ENCODE data around the gene CLPSL2.
"Not testable (repeated sequence)": the region's sequence is repeated elsewhere in the genome, so short reads cannot be mapped to it uniquely, and the experiment has no call there.

Gene CLPSL2, protein sequence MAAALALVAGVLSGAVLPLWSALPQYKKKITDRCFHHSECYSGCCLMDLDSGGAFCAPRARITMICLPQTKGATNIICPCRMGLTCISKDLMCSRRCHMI

DNA sequence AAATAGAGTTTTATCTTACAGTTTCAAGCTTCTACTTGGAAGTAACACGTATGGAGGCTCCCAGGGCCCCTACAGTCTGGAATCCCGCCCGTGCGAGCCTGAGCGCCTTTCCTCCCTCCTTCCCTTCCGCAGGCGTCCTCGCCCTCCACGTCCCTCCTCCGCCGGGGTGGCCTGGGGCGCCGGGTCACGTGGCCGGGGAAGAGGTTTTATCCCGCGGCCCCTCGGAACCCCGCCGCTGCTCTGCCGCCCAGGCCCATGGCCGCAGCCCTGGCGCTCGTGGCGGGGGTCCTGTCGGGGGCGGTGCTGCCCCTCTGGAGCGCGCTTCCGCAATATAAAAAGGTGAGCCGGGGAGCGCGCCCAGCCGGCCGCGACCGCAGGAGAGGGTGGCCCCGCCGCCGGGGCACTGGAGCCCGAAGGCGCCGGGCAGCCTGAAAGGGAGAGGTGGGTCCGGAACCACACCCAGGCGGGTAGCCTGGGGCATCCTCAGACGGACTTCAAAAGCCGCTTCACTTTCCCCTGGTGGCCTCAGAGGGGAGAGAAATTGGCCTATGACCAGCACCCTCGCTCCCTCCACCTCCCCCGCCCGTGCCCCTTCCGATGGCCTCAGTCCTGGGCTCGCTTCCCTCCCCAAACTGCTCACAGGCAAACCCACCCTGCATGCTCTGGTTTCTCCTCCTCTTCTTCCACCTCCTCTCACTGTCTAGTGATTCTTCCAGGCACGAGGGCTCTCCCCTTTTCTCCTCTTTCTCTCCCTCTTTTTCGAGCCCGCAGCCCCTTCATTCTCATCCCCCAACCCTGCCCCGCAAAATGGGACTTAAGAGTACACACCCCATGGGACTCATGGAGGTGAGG lies at the start of gene CLPSL2:
CLPSL2 (plus strand) TSS at position 235 of the 852 bp plus-strand sequence; CDS start at position 256, 21 bp downstream.
- no peak for DNase-seq

DNA sequence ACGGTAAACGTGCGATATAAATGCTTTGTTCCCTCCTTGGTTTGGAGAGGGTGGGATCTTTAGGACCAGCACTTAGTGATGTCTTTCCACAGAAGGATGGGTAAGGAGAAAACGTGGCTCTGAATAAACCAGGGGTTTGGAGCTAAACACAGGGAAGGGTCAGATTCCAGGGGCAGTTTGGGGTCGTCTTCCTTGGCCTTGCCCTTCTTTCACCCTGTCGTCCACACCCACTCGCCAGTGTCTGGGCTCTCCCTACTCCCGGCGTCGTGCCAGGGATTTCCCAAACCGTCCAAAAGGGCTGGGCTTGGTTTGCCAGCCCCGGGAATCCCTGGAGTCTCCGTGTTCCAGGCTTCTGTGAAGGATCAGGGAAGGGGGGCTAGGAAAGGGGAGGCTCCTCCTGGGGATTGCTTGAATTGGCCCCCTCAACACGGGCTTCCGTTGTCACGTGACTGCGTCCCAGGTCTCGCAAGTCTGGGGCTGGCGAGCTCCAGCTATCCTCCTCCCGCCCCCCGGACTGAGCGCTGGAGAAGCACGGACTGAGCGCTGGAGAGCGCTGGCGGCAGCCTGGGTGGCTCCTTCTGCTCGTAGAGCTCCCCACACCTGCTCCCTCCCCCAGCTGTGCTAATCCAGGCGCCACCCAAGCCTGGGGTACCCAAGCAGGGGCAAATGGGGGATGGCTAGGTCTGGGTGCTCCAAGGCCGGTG lies 49.0 kb upstream of the CLPSL2 start:
- DNase-seq, result no peak

DNA sequence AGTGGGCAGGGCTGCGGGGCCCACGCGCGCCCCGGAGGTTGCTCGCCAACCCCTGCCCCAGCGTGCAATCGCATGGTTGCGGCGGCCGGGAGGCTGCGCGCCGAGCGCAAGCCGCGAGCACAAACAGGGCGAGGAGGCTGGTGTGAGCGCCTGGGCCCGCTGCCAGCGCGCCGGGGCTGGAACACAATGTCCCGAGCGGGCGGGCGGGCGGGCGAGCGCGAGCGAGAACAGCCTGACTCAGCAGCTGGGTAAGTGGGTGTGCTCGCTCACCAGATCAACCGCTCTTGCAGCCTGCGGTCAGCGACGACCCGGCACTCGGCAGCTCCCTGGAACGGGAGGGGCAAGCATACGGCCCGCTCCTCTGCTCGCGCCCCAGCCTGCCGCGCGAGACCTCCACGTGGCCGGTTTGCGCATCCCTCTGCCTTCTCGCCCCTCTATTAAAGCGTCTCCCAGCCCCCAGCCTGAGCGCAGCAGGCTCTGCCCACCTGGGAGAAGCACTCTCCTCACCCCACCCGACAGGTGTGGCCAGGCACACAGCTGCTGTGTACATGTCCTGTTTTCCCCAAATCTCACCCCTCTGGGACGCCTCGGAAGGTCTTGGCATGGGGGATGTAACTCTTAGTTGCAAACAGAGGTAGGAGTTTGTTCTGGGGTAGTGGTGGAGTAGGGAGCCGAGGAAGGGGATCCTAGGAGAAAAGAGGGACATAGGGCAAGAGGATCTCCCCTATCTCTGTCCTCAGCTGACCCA lies 48.3 kb upstream of the CLPSL2 start:
- DNase-seq, result peak; percentile 75

DNA sequence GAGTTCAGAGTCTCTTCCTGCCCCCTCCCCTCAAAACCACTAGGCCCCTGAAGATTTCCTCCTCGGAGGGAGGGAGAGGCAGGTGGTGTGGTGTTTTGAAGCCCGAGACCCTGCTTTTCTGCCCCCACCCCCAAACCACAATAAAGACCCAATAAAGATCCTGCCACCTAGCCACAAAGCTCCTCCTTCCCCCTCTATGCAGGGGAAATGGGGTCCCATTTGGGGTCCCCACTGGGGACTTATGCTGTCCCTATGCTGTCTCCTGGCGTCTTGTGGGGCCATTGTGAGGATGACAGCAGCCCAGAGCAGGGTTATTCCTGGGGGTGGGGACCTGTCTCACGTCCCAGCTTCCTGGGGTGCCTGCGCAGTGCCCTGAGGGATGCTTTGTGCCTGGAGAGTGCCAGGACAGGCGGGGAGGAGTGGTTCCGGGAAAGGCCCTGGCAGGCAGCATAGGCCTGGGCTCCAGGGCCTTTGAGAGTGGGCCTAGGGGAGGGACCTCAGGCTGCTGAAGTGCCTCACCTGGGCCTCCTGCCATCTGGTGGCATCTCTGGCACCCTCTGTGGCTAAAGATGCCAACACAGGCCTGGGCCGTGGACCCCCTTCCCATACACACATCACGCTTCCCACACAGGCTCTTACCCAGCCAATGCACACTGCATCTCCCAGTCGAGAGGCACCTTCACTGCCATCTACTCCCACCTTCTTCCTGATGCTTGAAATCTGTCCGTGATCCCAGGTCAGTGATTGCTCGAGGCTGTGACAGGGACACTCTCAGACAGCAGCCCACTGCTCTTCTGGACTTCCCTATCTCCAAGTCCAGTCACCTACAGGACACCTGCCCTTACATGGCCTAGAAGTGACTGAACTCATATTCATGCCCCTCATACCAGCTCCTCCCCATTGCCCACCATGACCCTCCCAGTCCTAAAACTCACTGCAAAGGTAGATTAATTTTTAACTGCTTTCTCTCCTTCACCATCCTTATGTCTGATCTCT lies 47.4 kb upstream of the CLPSL2 start:
- DNase-seq, result peak; percentile 45

DNA sequence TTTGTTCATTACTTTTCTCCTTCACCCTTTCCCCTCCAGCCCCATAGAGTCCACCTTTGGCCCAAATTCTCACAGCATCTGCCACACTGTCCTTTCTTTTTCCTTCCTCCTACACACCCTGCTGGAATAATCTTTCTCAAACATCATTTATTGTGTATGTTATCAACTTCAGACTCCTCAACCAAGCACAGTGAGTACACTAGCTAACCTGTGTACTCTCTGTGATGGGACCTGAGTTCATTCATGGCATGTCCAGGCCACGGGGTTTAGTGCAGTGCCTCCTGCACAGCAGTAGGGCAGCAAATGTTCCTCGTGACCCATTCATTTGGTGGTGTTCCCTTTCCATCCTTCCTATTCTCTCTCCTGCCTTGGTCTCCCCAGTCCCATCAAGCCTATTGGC lies 46.7 kb upstream of the CLPSL2 start:
- DNase-seq, result no peak

DNA sequence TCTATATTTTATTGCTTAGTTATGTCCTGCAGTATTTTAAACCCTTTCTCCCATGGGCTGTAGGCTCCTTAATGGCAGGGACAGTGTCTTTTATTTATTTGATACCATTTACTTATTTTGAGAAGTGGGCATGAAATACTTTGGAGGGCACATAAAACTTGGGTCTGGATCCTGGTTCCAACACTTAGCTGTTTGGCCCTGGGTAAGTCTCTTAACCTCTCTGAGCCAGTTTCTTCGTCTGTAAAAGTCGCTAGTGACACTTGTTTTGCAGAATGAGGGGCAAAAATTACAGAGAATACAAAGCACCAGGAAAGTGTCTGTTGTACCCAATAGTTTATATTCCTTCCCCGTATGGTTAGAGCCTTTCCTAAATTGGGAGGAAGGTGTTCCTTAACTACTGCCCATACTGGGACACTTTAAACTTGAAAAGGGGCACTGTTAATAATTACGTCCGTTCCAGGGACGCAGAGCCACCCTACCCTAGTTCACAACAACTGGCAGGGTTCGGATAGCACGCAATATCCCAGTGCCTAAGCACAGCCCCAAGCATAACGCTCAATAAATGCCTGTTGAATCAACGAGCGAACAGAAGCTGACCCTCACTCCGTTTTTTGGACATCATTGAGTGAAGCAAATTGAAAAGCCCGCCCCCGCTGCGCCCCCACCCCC lies 45.5 kb upstream of the CLPSL2 start:
- no peak for DNase-seq

DNA sequence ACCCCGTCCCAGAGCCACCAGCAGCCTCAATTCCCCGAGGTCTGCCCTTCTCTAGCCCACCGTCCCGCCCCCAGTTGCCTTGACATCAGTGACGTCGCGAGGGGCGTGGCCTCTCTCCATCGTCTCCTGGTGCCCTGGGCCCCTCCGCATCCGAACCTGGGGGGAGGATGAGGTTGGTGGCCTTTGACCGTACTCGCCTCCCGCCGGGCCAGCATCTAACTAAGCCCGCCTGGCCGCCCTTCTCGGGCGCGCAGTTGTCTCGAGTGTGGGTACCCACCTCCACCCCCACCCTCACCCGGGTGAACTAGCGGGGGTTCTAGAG lies 45.0 kb upstream of the CLPSL2 start:
- peak; percentile 94 for DNase-seq

DNA sequence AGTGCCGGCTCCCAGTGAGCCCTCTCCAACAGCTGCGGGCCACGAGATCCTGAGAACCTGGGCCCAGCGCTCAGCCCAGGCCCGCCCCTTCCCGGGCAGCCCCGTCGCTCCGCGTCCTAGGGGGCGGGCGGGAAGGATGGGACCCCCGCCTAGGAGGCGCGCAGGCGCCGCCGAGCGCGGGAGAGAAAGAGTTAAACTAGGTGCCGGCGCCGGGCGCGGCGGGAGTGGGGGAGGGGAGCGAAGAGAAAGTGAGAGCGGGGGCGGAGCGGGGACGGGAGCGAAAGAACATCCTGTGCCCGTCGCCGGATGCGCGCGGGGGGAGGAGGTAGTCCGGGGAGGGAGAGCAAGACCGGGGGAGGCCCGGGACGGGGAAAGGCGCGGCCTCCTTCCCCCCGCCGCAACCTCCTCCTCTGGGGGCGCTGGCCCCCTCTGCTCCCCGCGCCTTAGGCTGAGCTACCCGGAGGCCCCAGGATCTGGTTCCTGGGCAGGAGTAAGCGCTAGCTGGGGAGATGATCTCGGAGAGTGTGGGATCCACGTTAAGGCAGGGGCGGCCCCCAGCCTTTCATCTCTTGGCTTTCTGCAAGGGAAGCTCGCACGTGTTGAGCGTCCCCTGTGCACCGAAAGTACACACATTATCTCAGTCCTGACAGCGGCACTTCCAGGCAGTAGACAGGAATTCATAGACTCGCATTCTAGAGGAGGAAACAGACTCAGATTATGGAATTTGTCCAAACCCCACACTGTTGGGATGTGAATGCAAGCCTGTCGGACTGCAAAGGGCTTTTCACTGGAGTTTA lies 44.5 kb upstream of the CLPSL2 start:
- DNase-seq, result peak; percentile 95

DNA sequence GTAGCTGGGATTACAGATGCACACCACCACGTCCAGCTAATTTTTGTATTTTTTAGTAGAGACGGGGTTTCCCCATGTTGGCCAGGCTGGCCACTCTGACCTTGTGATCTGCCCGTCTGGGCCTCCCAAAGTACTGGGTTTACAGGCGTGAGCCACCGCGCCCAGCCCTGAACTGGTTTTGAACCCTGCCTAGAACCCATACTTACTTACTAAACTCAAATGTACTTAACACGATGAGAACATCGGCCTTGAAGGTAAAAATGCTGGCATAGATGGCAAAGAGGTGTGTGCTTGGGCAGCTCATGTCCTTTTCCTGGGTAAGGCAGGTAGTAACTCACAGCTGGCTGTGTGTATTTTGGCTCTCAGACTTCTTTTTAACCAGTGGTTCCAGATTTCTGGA lies 42.8 kb upstream of the CLPSL2 start:
- no peak for DNase-seq

DNA sequence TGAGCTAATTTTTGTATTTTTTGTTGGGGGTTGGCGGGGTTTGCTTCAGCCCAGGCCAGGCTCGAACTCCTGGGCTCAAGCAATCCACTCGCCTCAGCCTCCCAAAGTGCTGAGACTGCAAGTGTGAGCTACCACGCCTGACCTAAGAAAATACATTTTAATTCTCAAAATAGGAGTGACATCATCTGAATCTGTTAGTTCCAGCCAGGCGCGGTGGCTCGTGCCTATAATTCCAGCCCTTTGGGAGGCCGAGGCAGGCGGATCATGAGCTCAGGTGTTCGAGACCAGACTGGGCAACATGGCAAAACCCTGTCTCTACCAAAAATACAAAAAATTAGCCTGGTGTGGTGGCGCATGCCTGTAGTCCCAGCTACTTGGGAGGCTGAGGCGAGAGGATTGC lies 42.1 kb upstream of the CLPSL2 start:
- not testable (repeated sequence) for DNase-seq

DNA sequence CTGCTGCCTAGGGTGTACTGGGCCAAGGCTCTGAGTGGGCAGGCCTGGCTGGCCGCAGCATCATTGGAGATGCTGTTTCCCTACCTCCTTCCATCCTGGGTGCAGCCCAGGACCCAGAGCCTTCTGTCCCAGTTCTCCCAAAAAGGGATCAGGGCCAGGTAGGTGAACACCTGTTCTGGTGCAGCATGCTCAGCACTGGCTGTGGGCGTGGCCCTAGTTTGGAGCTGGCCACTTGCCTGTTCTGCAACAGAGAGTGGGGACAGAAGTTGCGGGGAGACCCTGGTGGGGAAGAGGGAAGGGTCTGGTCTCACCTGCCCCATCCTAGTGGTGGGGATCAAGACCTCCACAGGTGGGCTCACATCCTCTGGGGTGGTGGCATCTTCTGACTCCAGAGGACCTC lies 40.9 kb upstream of the CLPSL2 start:
- no peak for DNase-seq

DNA sequence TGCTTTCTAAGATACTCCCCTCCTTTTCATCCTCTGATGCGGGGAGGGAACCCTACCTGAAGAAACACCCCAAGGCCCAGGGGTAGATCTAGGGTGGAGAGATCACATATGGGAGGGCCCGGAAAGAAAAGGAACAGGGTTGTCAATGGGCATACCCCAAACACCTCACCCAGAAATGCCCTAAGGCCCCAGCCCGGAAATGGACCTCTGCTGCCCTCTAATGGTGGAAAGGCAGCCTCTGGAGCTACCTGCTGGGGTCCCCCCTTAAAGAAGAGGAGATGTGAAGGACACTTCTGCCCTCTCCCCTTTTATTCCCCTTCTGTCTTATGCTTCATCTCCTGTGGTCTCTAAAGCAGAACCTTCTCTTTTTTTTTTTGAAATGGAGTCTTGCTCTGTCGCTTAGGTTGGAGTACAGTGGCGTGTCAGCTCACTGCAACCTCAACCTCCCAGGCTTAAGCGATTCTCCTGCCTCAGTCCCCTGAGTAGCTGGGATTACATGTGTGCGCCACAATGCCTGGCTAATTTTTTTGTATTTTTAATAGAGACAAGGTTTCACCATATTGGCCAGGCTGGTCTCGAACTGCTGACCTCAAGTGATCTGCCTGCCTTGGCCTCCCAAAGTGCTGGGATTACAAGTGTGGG lies 40.0 kb upstream of the CLPSL2 start:
- DNase-seq, result peak; percentile 85

DNA sequence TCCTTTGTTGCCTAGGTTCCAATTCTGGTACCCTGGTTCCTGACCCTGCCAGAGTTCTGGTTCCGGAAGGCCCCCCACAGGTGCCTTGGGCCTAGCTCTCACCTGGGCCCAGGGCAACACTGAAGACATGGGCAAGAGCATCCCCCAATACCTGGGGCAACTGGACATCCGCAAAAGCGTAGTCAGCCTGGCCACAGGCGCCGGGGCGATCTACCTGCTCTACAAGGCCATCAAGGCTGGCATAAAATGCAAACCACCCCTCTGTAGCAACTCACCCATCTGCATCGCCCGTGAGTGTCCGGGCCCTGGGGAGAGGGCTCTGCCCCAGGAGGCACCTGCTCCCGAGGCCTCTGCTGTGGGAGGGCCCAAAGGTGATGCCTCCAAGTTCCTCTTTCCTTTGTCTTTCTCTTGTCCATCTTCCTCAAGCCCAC lies 39.4 kb upstream of the CLPSL2 start, which contains the start of gene ARMC12:
ARMC12 (plus strand) TSS at position 51 of the 431 bp plus-strand sequence; CDS start at position 128, 77 bp downstream.
- no peak for DNase-seq

DNA sequence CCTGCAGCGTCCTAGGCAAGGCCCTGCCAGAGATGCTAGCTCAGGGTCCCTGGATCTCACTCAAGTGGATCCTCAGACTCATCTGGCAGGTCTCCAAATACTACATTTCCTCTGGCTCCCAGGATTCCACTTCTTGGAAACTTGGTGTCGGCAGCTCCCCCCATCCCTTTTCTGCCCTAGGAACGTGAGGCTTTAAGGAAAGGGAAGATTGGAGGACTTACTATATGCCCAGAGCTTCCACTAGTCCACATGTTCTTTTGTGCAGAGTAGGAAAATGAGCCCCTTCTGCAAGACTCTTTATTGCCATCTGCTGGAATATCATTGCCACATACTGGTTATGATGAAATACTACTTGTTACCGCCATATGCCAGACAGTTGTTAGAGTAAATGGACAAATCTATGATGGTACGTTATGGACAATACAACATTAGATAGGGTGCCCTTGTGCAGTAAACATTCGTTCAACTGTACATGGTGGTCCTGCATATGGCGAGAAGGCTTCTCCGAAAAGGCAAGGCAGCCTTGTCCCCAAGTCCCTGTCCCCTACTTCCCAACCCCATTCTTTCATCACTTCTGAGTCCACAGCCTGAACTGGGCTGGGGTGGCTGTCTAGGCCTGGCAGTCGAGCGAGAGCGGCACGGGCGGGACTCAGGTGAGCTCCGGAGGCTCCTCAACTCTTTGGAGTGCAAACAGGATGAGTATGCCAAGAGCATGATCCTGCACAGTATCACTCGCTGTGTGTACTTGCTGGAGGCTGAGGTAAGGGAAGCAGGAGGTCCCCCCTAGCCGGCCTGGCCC lies 38.8 kb upstream of the CLPSL2 start:
- DNase-seq, result no peak

DNA sequence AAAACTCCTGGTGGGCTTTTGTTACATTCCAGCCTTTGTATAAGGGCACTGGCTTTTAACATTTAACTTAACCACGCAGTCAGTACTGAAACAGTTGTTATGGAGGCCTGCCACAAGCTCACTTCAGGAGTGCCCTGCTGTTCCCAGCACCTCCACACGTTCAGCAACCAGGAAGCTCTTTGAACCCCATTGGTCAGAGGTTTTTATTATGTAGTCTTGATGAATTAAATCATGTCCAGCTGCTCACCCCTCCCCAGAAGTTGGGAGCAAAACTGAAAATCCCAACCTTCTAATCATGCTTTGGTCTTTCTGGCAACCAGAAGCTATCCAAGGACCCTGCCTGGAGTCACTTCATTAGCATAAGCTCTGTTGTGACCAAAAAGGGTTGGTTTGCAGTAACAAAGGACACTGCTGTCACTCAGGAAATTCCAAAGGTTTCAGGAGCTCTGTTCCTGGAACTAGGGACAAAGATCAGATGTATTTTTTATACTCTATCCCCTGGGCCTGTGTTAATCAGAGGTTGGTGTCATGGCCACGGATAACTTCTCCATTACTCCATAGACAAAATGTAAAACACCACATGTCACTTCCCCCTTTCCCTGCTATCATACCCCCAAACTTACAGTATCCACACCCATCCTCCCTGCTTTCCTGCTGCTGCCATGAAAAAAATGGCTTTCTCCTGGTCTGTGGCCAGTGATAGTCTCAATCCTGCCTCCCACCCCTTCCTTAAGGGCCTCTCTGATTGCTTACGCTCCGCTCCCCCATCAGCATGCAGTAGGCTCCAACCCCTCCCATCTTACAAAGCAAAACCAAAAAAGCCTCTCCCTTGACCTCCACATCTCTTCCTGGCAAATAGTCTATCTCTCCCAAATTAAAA lies 36.5 kb upstream of the CLPSL2 start:
- DNase-seq, result no peak

DNA sequence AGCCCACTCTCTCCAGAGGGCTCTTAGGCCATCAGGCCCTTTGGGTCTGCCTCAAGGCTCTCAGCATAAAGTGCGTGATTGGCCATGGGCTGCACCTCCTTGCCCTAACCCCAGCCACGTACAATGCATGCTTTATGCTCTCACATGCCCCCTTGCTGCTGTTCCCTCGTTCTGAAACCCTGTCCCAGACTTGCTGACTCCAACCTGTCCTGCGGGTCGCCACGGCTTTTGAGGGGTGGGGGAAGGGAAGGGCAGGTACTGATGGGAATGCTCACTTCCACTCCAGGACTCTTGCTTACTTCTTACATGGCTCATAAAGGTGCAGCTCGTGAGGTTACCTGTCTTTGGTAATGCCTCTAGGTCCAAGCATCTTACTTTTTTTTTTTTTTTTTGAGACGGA lies 33.6 kb upstream of the CLPSL2 start:
- DNase-seq, result no peak

DNA sequence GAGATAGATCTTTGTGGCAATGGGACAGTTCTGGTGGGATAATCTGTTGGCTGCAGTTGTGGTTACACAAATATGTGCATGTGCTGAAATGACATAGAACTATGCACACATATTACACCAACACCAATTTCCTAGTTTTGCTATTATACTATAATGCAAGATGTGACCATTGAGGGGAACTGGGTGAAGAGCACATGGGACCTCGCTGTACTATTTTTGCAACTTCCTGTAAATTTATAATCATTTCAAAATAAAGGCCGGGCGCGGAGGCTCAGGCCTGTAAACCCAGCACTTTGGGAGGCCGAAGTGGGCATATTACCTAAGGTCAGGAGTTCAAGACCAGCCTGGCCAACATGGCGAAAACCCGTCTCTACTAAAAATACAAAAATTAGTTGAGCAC lies 30.9 kb upstream of the CLPSL2 start:
- DNase-seq, result no peak

DNA sequence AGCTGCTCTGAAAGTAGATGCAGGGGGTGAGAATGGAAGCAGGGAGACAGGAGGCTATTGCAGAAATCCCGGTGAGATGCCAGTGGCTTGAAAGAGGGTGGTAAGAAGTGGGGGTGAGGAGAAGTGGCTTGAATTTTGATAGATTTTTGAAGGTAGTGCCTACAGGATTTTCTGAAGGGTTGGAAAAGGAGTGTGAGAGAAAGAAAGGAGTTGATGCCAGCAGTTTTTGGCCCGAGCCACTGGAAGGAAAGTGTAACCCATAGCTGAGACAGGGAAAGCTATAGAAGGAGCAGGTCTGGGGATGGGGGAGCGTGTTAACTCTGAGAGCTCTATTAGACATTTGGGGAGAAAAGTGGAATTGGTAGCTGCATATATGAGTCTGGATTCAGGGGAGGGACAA lies 29.9 kb upstream of the CLPSL2 start:
- DNase-seq, result no peak
